ENCODE data around the gene HIRIP3.

The HIRIP3 gene

DNA sequence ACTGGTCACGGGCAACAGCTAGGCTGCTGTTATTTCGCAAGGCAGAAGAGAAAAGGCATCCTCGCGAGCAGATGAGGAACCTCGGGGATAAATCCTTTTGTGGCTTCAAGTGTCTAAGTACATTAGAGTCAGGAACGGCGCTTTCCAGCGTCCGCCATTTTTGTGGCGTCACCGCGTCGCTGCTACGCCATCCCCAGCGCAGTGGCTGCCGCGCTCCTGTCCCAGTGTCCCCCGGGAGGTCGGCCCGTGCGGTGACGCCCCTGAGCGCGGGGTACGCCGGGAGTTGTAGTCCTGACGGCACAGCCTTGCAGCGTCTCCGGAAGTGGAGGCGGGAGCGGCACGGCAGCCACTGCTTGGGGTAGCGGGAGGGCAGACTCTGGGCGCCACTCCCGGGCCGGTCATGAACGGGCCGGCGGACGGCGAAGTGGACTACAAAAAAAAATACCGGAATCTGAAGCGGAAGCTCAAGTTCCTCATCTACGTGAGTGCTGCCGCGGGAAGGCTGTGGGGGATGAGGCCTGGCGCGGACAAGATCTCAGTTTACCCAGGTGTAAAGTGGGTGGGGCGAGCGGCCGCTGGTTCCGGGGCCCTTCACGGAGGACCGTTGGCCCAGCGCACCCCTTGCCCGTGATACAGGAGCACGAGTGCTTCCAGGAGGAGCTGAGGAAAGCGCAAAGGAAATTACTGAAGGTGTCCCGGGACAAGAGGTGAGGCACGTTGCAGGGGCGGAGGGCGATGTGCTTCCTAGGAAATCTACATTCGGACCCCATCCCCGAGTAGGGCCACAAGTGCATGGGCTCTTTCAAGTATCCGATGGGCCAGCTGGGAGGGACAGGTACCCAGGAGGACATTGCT is 721 bp upstream of the HIRIP3 start, which contains the start of gene INO80E:
INO80E (plus strand) TSS at position 331 of the 855 bp plus-strand sequence; CDS start at position 401, 70 bp downstream.
- DNase-seq = peak; percentile 99
- Mint-ChIP-seq H3K36me3 (ENCODE audit: low read depth) (peaks cover 94% of the 10 kb centered on the region), H3K4me1 (ENCODE audit: low read depth) (peaks cover 45% of the 10 kb centered on the region), H3K4me3 (peak within 1 kb of the TSS; percentile 94), H3K9me3 (no peaks in the 10 kb centered on the region), H3K27me3 (no peaks in the 10 kb centered on the region), H3K27ac (peak within 1 kb of the TSS; percentile 100)

DNA sequence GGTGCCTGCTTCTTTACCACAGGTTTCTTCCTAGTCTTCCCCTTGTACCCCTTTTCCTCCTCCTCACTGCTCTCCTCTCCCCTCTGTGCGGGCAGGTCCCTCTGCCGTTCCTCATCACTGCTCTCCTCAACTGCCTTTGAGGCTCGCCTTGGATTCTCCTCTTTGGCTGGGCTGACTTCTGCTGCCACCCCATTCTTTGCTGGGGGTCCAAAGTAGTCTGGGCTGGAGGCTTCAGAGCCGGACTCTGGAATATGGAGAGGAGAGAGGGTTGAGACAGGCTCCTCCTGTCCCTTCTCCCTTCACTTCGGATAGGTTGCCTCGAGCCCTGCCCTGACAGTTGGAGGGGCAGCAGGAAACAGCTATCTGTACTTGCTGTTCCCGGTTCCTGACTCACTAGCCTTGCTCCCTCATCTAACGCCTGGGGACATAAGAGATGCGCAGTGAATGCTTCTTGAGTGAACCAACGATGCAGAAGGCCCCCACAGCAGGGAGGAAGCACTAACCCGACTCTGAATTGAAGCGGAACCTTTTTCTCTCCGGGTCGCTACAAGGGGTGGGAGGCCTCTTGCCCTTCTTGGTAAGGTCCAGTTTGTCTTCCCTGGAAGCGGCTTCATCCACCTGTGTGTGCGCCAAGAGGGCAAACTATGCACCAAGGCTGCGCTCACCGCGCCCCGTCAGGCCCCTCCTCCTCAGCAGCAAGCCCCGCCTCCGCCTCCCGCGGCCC is 655 bp downstream of the HIRIP3 start:
- no peak for DNase-seq
- Mint-ChIP-seq H3K4me1 (ENCODE audit: low read depth) (peaks cover 44% of the 10 kb centered on the region), H3K27me3 (no peaks in the 10 kb centered on the region), H3K9me3 (no peaks in the 10 kb centered on the region), H3K36me3 (ENCODE audit: low read depth) (peaks cover 92% of the 10 kb centered on the region), H3K4me3 (peak overlapping the region; percentile 94), H3K27ac (peak overlapping the region; percentile 100)

DNA sequence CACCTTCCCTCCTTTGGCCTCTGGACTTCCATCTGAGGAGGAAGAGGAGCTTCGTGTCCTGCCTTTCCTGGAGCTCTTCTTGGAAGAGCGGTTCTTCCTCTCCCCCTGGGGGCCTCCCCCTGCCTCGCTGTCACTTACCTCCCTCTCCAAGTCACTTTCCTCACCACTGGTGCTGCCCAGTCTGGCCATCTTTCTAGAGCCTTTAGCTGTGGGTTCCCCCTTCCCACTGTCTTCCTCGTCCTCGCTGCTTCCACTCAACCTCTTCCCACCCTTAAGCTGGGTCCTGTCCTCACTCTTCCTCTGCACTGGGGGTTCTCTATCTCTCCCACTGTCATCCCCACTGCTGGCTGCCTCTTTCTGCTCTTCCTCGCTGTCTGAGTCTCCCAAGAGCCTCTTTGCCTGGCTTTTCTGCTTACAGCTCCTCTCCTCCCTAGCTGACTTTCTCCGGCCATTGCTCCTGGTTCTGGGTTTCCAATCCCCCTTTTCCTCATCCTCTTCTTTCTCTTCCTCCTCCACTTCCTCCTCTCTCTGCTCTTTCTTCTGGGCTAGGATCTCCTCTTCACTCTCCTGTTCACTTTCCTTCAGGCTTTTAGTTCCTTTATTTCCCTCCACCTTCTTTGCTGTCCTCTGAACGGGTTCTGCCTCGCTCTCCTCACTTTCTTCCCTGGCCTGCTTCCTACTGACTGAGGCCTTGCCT is 1.4 kb downstream of the HIRIP3 start:
- H3K36me3 Mint-ChIP-seq (ENCODE audit: low read depth) = peaks cover 92% of the 10 kb centered on the region
- peaks cover 37% of the 10 kb centered on the region for H3K4me1 Mint-ChIP-seq (ENCODE audit: low read depth)
- no peaks in the 10 kb centered on the region for H3K9me3 Mint-ChIP-seq
- H3K27ac Mint-ChIP-seq = peak overlapping the region; percentile 100
- DNase-seq = no peak
- peak overlapping the region; percentile 94 for H3K4me3 Mint-ChIP-seq
- H3K27me3 Mint-ChIP-seq = no peaks in the 10 kb centered on the region

DNA sequence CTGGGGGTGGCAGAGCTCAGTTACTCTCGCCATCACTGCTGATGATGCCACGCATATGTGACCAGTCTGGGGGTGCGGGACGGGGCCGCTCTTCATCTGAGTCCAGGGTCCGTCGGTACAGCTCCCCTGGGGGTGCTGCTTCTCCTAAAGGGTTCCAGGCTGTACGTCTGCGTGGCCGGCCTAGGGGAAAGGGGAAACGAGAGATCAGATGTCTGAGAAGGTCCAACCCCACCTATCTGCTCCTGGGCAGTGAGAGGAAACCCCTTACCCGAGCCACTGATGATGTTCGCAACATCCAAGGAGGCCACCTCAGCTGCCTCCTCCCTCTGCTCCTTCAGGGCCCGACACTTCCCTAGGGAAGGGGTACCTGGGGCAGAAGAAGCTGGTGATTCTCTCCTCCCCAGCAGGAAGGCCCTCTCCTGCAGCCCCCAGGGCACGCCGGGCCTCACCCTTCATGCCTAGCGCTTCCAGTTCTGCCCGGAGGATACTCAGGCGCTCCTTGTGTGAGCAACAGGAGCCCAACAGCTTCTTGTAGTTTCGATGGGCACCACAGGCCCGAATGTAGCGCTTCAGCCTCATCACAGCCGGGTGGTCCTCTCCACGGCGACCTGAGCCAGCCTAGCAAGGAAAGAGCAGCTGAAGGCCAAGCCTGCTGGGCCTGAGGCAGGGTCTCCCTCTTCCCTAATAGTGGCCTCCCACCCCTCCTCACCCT is 2.1 kb downstream of the HIRIP3 start:
- Mint-ChIP-seq H3K27ac (peak overlapping the region; percentile 100), H3K9me3 (no peaks in the 10 kb centered on the region), H3K4me3 (peak overlapping the region; percentile 94), H3K4me1 (ENCODE audit: low read depth) (peaks cover 34% of the 10 kb centered on the region), H3K27me3 (no peaks in the 10 kb centered on the region), H3K36me3 (ENCODE audit: low read depth) (peaks cover 92% of the 10 kb centered on the region)
- DNase-seq = no peak

DNA sequence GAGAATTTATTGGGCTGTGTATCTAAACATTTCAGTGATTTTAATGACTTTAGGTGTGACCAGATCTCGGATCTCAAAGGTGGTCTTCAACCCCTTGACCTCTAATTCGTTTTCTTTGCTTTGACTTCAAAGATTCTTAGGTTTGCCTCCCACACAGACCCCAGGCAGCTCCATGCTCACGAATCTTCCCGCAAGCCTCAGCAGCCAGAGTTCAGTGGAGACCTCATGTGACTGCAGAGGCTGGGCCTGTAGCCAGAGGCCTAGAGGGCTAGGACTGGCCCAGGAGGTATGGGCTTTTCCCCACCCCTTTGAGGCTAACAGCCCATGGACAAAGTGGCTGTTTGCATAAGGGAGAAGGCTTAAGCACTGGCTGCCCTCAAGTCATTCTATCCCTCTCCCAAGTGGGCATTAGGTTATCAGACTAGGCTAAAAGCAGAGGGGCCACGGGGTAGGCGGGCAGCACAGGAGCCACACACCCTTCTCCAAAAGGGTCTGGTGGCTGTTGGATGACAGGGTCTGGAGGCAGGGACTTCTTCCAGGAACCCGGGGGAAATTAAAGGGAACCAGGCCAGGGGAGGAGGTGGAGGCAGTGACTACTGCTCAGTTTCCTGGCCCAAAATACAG is 3.0 kb downstream of the HIRIP3 start:
- no peak overlapping the region for H3K4me3 Mint-ChIP-seq
- peak overlapping the region; percentile 73 for H3K27ac Mint-ChIP-seq
- no peaks in the 10 kb centered on the region for H3K27me3 Mint-ChIP-seq

DNA sequence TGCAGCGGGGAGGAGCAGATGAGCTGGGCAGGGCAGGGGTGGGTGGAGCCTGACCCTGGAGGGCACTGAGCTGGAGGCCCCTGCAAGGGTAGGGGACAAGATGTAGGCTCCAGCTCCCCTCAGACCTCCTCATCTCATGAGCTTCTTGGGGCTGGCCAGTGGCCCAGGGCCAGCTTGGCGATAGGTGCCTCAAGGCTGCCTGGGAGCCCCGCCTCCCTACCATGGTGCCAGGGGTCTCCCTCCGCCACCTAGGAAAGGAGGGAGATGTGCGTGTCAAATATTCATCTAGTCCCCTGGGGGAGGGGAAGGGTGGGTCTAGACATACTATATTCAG is 3.9 kb downstream of the HIRIP3 start:
- no peak overlapping the region for H3K4me3 Mint-ChIP-seq
- H3K27me3 Mint-ChIP-seq = no peaks in the 10 kb centered on the region
- DNase-seq = no peak
- H3K4me1 Mint-ChIP-seq (ENCODE audit: low read depth) = peaks cover 20% of the 10 kb centered on the region
- no peaks in the 10 kb centered on the region for H3K9me3 Mint-ChIP-seq
- H3K27ac Mint-ChIP-seq = peak overlapping the region; percentile 29
- H3K36me3 Mint-ChIP-seq (ENCODE audit: low read depth) = peaks cover 87% of the 10 kb centered on the region

More for the DNA sequence above, 3.0 kb downstream of the HIRIP3 start:
- Mint-ChIP-seq H3K9me3 (no peaks in the 10 kb centered on the region), H3K4me1 (ENCODE audit: low read depth) (peaks cover 26% of the 10 kb centered on the region), H3K36me3 (ENCODE audit: low read depth) (peaks cover 90% of the 10 kb centered on the region)
- DNase-seq = no peak

DNA sequence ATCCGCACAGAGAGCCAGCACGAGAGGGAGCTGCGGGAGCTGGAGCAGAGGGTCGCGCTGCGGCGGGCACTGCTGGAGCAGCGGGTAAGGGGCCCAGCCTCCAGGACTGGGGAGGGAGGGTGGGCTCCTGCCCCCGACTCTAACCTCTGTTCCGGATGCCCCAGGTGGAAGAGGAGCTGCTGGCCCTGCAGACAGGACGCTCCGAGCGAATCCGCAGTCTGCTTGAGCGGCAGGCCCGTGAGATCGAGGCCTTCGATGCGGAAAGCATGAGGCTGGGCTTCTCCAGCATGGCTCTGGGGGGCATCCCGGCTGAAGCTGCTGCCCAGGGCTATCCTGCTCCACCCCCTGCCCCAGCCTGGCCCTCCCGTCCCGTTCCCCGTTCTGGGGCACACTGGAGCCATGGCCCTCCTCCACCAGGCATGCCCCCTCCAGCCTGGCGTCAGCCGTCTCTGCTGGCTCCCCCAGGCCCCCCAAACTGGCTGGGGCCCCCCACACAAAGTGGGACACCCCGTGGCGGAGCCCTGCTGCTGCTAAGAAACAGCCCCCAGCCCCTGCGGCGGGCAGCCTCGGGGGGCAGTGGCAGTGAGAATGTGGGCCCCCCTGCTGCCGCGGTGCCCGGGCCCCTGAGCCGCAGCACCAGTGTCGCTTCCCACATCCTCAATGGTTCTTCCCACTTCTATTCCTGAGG is 4.4 kb downstream of the HIRIP3 start:
- Mint-ChIP-seq H3K4me1 (ENCODE audit: low read depth) (peaks cover 20% of the 10 kb centered on the region), H3K36me3 (ENCODE audit: low read depth) (peaks cover 87% of the 10 kb centered on the region), H3K27me3 (no peaks in the 10 kb centered on the region), H3K4me3 (no peak overlapping the region), H3K27ac (no peak overlapping the region), H3K9me3 (no peaks in the 10 kb centered on the region)
- no peak for DNase-seq

DNA sequence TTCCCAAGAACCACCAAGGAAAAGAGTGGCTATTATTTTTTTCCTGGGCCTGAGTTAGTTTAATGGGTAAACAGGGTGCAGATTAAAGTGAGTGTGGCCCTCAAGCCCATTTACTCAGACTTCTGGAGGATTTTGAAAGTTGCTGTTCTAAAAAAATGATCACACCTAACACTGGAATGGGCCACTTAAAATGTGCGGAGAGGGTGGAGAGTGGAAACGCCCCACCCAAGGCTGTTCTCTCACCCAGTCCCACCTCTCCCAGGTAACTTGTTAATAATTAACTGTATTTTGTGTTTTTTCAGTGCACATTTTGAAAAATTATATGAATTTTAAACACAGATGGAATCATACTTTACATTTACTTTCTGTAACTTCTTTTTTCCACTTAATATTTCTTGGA is 5.4 kb downstream of the HIRIP3 start:
- Mint-ChIP-seq H3K27me3 (no peaks in the 10 kb centered on the region), H3K4me3 (no peak overlapping the region), H3K27ac (no peak overlapping the region), H3K36me3 (ENCODE audit: low read depth) (peaks cover 88% of the 10 kb centered on the region), H3K9me3 (no peaks in the 10 kb centered on the region), H3K4me1 (ENCODE audit: low read depth) (peaks cover 14% of the 10 kb centered on the region)
- DNase-seq = no peak

DNA sequence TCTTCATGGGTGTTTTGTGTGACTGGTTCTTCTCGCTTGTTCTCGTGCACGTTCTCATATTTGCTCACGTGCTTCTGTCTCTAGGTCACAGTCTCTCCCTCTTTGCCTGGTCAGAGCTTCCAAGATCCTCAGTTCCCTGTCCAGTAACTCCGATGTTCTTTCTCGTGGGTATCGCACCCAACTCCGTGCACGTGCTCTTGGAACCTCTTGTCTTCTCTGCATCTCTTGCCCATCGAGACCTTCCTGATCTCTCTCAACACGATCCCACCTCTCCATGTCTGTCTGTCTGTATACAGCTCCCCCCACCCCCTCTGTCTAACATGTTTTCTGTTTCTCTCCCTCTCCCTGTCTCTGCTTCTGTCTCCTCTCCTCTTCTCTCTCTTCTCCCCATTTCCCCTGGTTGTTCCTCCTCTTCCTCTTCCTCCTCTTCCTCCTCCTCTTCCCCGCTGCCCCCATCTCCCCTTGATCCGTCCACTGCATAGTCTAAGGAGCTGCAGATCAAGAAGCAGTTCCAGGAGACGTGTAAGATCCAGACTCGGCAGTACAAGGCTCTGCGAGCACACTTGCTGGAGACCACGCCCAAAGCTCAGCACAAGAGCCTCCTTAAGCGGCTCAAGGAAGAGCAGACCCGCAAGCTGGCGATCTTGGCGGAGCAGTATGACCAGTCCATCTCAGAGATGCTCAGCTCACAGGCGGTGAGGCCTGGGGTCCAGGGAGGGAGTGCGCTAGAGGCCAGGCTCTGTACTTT is 6.1 kb downstream of the HIRIP3 start:
- Mint-ChIP-seq H3K4me1 (ENCODE audit: low read depth) (peaks cover 7% of the 10 kb centered on the region), H3K27ac (peak overlapping the region; percentile 26), H3K36me3 (ENCODE audit: low read depth) (peaks cover 88% of the 10 kb centered on the region), H3K27me3 (no peaks in the 10 kb centered on the region), H3K4me3 (no peak overlapping the region), H3K9me3 (no peaks in the 10 kb centered on the region)
- DNase-seq = no peak

DNA sequence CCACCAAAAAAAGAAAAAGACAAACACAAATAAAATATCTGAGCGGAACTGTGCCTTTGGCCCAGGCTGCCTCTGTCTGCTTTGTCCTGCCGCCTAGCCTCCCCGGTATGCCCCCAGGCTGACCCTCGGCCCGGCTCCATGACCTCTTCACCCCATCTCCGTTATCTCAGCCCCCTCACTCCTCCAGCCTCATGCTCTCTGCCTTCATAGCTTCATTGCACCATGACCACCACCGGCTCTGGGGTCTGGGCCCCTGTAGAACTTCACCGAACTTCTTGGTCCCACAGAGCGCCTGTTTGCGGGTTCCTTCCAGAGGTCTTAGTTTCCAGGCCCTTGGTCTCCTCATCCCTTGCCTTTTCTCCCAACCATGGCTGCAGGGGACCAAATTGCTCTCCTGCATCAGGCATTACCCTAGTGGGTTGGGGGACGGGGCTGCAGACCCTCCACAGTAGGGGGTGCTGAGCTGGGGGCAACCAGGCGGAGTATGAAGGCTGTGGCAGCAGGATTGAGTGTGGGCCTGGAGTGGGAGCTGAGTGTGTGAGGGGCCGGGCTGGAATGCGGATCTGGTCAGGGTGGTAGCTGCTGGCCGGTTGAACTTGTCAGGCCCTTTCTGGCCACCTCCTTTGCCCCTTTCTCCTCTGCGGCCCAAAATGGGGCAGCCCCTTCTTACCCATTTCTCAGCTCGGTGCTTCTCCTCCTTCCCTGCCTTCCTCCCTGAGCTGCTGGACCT is 6.9 kb downstream of the HIRIP3 start:
- Mint-ChIP-seq H3K27ac (peak overlapping the region; percentile 55), H3K4me3 (no peak overlapping the region), H3K36me3 (ENCODE audit: low read depth) (peaks cover 88% of the 10 kb centered on the region)

DNA sequence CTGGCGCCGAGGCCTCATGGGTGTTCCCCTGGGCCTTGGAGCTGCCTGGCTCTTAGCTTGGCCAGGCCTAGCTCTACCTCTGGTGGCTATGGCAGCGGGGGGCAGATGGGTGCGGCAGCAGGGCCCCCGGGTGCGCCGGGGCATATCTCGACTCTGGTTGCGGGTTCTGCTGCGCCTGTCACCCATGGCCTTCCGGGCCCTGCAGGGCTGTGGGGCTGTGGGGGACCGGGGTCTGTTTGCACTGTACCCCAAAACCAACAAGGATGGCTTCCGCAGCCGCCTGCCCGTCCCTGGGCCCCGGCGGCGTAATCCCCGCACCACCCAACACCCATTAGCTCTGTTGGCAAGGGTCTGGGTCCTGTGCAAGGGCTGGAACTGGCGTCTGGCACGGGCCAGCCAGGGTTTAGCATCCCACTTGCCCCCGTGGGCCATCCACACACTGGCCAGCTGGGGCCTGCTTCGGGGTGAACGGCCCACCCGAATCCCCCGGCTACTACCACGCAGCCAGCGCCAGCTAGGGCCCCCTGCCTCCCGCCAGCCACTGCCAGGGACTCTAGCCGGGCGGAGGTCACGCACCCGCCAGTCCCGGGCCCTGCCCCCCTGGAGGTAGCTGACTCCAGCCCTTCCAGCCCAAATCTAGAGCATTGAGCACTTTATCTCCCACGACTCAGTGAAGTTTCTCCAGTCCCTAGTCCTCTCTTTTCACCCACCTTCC is 7.9 kb downstream of the HIRIP3 start:
- Mint-ChIP-seq H3K4me1 (ENCODE audit: low read depth) (no peaks in the 10 kb centered on the region), H3K27ac (peak overlapping the region; percentile 10), H3K27me3 (no peaks in the 10 kb centered on the region), H3K9me3 (no peaks in the 10 kb centered on the region), H3K4me3 (no peak overlapping the region), H3K36me3 (ENCODE audit: low read depth) (peaks cover 88% of the 10 kb centered on the region)
- DNase-seq = no peak

More for the DNA sequence above, 6.9 kb downstream of the HIRIP3 start:
- Mint-ChIP-seq H3K4me1 (ENCODE audit: low read depth) (no peaks in the 10 kb centered on the region), H3K9me3 (no peaks in the 10 kb centered on the region), H3K27me3 (no peaks in the 10 kb centered on the region)
- DNase-seq = no peak

DNA sequence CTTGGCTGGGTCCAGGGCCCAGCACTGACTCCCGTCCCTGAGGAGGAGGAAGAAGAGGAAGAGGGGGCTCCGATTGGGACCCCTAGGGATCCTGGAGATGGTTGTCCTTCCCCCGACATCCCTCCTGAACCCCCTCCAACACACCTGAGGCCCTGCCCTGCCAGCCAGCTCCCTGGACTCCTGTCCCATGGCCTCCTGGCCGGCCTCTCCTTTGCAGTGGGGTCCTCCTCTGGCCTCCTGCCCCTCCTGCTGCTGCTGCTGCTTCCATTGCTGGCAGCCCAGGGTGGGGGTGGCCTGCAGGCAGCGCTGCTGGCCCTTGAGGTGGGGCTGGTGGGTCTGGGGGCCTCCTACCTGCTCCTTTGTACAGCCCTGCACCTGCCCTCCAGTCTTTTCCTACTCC is 8.5 kb downstream of the HIRIP3 start:
- Mint-ChIP-seq H3K4me1 (ENCODE audit: low read depth) (no peaks in the 10 kb centered on the region), H3K4me3 (no peak overlapping the region), H3K36me3 (ENCODE audit: low read depth) (peaks cover 88% of the 10 kb centered on the region), H3K27ac (no peak overlapping the region), H3K9me3 (no peaks in the 10 kb centered on the region), H3K27me3 (no peaks in the 10 kb centered on the region)
- no peak for DNase-seq

Measured in activated T-cell treated with anti-CD3 and anti-CD28 coated beads, Interleukin-2, amount 50 U/mL, for 24 hours (primary cell).